Activated T-cell treated with anti-CD3 and anti-CD28 coated beads for 48 hours (primary cell): Measurements from ENCODE around the gene GMPS.
"Not testable (repeated sequence)": the region's sequence is repeated elsewhere in the genome, so short reads cannot be mapped to it uniquely, and the experiment has no call there.

Experiments used
- DNase-seq: peaks from one replicate; pipeline ENCODE4 v3.0.0-alpha.2; 2020; ENCODE audit warnings: low read depth

Gene GMPS

DNA sequence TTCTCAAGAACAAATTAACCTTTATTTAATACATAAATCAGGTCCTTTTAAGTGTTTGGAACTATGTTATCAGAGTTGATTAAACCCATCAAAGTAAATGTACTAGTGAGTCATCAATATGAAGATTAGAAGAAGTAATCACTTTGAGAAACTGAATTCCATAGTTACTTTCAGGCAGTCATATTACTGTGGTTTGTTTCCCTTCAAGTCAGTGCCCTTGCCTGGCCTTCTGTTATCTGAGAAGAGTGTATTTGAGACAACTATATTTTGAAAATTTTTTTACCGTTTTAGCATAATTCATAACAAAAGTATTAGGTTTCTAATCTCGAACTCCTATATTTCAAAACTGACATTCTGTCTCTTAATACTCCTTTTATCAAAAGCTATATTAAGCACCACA lies 73.6 kb downstream of the GMPS start:
- no peak for DNase-seq

DNA sequence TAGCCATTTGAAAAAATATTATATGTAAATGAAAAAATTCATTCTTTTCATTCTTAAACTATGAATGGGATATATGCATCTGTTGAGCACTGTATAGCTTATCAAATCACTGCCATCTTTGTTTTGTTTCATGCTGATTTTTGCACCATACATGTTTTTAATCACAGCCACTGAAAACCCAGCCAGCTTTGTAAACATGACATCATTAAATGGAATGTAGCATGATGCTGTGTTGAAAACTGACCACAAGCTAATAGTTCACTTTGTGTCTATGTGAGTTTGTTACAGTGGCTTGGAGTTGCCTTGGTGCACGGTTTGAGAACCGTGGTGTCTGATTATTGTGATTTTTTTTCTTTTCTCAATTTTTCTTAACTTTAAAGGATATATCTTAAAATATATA lies 75.7 kb downstream of the GMPS start:
- no peak for DNase-seq

DNA sequence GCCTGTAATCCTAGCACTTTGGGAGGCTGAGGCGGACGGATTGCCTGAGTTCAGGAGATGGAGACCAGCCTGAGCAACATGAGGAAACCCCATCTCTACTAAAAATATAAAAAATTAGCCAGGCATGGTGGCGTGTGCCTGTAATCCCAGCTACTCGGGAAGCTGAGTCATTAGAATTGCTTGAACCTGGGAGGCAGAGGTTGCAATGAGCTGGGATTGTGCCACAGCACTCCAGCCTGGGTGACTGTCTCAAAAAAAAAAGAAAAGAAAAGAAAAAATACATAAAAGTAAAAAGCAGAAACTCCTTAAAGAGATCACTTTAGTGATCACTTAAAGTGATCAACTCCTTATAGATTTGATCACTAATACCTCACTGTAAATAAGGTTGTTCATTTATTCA lies 78.0 kb downstream of the GMPS start:
- DNase-seq, result no peak

DNA sequence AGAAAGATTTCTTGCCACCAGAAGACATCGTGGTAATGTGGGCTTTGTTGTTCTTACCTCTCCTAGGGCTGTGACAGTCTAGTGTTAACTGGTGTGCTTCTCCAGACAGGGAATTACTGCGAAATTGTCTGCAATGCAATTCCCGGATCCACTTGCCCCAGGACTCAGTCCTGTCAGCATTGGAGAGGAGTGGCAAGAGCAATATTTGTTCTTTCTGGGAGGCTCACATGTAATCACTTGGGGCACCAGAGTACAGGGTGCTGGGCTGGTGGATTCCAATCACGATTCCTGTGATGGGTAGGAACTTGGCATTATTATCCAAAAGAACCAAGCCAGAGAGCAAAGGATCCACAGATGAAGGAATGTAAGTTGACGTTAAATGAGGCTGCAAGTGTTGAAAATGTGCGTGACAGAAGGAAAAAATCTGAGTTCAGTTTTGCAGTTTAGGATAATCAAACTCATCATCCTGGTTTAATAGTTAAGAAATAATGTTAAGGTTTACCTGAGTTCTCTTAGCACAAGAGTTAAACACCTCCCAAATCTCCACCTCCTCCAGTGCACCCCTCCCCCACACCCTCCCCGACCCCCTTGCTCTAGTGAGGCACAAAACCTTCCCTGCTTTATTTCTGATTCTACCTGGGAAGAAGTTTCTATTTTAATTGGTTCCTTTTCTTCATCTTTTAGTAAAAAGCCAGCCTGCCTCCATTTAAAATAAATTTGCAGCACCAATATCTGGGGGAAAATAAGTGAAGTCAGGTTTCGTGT lies 79.2 kb downstream of the GMPS start:
- DNase-seq, result no peak

DNA sequence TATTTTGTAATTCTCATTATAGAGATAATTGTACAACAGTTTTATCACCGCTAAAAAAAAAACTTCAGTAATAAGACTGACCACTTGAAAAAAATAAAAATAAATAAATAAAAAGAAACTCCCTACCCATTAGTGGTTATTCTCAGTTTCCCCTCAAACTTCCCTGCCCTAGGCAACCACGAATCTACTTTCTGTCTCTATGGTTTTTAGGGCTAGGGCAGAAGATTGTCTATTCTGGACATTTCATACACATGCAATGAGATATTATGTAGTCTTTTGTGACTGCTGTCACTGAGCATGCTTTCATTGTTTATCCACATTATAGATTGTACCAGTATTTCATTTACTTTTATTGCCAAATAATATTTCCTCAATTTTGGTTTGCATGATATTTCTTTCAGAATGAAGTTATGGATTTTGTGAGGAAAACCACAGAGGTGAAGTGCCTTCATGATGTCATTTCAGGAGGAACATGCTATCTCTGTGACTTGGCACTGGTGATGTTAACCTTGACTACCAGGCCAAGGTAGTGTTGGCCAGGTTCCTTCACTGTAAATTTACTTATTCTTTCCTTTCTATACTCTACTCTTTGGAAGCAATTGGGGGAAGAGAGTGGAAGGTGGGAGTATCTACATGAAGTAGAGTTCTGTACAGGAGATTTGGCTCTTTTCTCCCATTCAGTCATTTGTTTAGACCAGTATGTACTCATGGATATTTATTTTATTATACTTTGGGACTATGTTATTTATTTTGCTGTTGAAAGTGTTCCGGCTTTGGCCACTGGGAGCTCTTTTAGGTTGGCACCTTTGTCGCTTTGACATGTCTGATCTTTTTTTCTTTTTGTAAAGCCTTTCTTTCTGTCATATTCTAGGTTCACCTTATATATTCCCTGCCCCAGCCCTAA lies 86.3 kb downstream of the GMPS start:
- no peak for DNase-seq

DNA sequence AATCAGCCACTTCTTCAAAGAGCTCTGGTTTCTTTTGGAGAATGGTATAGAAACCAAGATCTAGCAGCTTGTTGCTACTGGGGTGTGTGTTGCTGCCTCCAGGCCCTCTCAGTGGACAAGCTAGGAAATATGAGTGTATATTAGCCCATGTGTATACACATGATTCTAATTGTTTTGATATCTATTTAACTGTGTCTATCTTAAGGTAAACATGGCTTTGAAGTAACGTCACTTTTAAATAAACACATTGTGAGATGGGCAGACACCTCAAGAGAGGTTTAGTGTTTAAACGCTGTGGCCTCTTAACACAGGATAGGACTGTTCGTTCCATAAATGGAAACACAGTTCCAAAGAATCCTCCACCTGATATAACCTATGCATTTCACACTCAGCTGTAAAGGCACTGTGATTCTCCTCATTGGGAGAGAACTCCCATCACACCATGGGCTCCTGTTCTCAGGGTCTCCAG lies 87.0 kb downstream of the GMPS start:
- no peak for DNase-seq

DNA sequence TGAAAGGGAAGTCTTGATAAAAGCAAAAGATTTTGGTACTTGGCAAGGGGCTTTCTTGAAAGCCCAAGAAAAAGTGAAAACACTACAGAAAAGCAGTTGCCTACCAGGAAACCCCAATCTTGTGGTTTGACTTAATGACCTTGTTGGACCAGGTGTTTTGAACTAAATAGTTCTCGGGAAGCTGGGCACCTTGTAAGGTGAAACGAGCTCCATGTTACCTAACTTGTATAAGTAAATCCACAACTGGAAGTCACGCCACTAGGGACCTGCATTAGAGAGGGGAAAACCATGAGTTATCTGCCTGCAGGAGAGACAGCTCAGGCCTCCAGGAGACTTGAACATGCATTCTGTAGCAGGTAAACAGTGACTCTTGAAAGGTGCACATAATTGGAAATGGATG lies 88.2 kb downstream of the GMPS start:
- DNase-seq, result no peak

DNA sequence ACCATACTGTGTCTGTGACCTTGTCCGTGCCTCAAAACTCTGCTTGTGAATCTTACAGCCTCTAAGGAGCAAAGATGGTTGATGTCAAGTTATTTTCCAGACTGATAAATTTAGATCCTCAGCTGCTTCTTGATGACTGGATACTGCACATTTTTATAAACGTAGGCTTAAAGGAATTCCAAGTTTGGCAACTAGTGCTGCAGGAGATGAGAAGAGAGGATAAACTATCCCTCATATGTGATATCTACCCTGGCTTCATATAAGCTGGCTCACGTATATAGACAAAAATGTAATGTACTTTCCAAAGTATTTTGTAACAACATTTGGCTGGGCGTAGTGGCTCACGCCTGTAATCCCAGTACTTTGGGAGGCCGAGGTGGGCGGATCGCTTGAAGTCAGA lies 89.6 kb downstream of the GMPS start:
- no peak for DNase-seq

DNA sequence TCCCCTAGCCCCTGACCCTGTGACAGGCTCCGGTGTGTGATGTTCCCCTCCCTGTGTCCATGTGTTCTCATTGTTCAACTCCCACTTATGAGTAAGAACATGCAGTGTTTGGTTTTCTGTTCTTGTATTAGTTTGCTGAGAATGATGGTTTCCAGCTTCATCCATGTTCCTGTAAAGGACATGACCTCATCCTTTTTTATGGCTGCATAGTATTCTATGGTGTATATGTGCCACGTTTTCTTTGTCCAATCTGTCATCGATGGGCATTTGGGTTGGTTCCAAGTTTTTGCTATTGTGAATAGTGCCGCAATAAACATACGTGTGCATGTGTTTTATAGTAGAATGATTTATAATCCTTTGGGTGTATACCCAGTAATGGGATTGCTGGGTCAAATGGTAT lies 90.6 kb downstream of the GMPS start:
- DNase-seq, result not testable (repeated sequence)

DNA sequence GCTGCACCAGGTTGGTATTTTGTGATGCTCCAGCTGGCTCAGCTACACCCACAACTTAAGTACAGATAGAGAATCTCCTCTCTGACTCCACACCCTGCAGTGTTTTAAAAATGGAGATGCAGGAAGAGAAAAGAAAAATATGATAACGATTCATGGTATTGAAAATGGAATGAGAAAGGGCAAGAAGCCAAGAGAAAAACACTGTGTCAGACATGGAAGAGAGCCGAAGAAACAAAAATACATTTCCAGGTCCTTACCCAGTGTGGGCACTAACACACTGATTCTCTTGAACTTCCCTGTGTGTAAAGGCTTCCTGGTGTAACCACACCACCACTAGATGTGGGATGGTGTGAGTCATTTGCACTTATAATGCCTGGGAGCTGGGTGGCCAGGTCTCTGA lies 93.1 kb downstream of the GMPS start:
- no peak for DNase-seq

DNA sequence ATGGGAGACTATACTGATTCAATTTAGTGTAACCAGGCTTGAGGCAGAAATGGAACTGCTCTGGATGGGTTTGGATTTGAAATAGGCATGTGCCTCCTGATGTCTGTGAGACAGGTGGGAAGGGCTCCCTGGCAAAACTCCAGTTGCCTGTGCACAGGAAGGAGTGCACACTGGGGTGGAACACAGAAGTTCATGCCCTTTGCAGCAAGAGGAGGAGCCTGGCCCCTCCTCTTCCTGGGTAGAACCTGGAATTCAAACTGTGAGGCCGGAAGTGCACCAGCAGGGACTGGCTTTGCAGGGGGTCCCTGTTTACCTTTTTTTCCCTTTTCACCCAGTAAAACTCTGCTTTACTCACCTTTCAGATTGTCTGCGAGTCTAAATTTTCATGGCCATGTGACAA lies 99.9 kb downstream of the GMPS start:
- no peak for DNase-seq

DNA sequence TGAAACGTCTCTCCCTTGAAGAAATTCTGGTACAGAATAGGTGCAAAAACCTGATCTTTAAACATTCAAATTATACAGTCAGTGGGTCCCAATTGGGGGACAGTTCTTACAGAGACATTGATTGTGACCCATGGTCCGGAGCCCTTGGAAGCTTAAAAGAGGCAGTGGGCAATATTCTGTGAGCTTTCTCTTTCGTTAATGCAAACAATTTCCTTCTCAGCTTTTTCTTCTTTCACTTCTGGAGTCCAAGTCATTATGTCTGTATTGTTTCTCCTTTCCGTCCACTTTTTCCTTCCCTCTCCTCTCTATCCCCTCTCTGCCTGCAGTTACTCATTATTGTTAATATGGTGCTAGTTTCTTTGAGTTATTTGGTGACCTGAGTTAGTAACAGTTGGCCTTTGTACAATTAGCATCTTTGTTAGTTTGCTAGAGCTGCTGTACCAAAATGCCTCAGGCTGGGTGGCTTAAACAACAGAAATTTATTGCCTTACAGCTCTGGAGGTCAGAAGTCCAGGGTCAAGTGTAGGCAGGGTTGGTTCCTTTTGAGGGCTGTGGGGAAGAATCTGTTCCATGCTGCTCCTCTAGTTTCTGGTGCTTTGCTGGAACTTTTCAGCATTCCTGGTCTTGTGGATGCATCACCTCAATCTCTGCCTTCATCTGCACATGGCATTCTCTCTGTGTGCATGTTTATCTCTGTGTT lies 102.6 kb downstream of the GMPS start:
- no peak for DNase-seq

DNA sequence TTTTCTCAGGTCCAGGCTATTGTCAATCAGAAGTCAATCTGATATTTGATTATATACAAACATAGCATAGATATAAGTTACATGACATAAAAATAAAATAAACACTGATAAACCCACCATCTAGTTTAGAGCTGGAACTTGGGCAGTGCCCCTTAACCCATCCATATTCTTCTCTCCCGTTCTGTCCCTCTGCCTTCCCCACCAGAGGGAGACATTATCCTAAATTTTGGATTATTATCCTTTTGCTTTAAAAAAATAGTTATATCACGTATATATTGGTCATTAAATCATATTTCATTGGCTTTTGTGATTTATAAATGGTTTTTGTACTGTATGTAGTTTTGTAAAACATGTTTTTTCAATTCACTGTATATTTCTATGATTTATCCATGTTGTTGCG lies 107.9 kb downstream of the GMPS start:
- no peak for DNase-seq

DNA sequence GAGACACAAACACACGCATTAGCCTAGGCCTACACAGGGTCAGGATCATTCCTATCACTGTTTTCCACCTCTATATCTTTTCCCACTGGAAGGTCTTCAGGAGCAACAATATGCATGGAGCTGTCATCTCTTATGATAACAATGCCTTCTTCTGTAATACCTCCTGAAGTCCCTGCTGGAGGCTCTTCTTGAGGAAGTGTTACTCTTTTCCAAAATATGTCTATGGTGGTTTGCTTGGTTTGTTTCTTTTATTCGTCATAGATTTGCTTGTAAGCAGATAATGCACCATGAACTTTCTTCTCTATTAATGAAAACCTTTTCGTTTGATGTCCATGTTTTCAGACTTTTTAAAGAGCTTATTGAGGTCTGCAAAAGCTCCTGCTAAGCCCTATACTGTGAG lies 109.3 kb downstream of the GMPS start:
- DNase-seq, result no peak

DNA sequence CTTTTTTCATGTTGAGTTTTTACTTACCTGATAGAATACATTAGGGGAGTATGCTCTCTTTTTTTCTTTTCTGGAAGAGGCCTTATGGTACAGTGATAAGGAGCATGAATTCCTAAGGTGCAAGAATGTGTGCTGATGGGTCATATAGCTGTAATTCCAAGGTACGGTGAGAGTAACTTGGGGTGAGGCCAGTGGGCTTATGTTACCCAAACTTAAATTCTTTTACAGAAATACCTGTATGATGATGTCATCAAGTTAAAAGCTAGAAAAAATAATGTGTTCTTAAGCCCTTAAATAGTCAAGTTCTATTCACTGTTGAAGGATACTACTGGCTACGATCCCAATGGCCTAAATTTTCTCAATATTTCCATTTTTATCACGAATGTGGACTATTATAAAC lies 111.2 kb downstream of the GMPS start:
- no peak for DNase-seq

DNA sequence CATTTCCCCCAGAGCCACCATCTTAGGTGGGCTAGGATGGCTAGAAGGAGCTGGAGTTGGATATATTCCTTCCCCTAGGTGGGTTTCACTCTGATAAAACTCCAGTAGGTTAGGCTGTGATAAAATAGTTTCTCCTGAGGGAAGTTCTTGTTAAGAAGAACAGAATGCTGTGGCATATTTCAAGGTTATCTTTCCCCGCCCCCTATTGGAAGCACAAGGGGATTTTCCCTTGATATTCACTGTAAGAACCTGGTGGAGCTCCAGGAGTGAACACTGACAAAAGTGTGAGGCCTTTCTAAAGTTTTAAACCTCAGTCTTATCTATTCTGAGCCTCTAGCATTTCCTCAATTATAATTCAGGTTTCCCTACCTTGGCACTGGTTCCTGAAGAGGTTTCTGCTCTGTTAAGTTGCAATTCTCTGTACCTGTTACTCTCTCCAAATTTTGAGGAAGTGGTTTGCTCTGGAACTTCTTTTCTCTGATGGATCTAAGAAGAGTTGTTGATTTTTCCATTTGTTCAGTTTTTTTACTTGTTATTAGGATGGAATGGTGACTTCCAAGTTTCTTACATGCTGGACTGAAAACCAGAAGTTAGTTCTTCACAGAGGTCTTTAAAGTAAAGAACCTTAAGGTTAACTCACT lies 113.5 kb downstream of the GMPS start:
- no peak for DNase-seq

DNA sequence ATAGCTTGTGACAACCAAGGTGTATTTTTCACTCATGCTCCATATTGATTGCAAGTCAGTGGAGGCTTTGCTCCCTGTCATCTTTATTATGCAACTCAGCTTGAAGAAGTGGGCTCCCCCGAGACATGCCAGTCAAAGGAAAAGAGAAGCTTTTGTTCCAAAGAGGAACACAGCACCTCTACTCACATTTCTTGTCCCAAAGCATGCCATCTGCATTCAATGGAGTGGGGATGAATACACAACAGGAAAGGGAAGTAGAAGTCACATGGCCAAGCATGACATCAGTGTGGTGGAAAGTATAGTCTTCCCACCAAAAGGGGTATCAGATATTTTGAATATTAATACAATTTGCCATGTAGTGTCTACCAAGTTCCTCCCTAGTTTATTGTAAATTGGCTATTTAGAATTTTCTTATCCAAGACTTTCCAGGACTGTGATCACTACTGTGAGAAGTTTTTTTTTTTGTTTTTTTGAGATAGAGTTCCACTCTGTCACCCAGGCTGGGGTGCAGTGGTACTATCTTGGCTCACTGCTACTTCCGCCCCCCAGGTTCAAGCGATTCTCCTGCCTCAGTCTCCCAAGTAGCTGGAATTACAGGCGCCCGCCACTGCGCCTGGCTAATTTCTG lies 114.5 kb downstream of the GMPS start:
- no peak for DNase-seq

DNA sequence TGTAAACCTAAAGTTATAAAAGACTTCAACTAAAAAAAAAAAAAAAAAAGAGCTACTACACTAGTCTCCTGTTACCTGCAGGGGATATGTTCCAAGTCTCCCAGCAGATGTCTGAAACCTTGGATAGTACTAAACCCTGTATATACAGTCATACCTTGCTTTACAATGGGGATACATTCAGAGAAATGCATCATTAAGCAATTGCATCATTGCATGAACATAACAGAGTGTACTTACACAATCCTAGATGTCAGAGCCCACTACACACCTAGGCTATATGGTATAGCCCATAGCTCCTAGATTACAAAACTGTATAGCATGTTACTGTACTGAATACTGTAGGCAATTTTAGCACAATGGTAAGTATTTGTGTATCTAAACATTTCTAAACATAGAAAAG lies 119.1 kb downstream of the GMPS start:
- no peak for DNase-seq

DNA sequence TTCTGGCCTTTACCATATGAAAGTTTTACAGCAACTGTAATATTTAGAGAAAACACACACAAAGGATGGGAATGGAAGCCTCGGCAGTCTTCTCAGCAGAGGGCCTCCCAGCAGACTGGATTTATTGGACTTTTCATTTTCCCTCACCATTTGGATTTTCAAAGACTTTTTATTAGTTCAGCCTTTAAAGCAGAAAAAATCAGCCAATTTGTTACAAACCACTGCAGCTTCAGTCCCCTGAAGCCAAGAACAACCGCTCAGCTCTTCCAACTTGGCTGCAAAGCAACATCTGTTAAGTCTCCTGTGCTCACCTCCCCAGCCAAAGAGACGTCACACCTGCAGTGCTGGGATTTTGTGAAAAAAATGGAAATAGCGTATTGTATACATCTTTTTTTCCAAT lies 120.8 kb downstream of the GMPS start:
- DNase-seq, result no peak

DNA sequence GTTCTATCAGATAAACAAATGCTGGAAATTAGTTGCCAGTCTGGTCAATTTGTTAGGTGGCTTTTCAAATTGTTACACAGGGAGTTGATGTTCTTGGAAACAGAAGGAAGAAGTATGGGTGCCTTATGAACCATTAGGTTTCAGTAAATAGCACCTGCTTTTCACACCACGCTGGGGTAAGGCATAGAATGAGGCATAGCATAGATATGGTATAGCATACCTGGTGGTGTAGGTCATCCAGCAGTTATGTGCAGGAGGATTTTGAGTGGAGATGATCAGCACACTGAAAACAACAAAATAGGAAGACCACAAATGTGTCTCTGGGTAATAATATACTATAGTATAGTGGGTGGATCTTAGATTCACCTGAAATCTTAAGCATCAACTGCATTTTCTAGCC lies 121.4 kb downstream of the GMPS start:
- DNase-seq, result no peak
